OCI-LY7 (cell line): ENCODE results near the gene PROKR1.
"Not testable (repeated sequence)": the region's sequence is repeated elsewhere in the genome, so short reads cannot be mapped to it uniquely, and the experiment has no call there.

Experiments
- CTCF ChIP-seq: fragments of 200-600 bp; sonication (generic); conservative IDR thresholded peaks from 2 replicates; pipeline ENCODE4 v1.5.1; 2014; ENCODE audit warnings: mild to moderate bottlenecking, antibody characterized with exemption, low read length, moderate library complexity, mixed read lengths
- EZH2phosphoT487 ChIP-seq: fragments of 200-600 bp; sonication (generic); IDR thresholded peaks from 2 replicates; pipeline ENCODE4 v1.6.1; 2018; ENCODE audit warnings: low read depth, borderline replicate concordance, mild to moderate bottlenecking, mixed run types, antibody characterized with exemption, low read length, moderate library complexity, mixed read lengths

GRCh38 chr2:68600495-68600894 lies 42.9 kb upstream of the PROKR1 start:
- not testable (repeated sequence) for TF ChIP-seq CTCF, EZH2phosphoT487
